ENCODE data around the gene LGALSL. TPM values are rescaled to one million over a fixed set of nuclear protein-coding genes. Genes with fewer than 3 reads are reported as not detected.

Gene LGALSL
- total RNA-seq, 1 donor from 2014 or later, result 0.73 TPM

DNA sequence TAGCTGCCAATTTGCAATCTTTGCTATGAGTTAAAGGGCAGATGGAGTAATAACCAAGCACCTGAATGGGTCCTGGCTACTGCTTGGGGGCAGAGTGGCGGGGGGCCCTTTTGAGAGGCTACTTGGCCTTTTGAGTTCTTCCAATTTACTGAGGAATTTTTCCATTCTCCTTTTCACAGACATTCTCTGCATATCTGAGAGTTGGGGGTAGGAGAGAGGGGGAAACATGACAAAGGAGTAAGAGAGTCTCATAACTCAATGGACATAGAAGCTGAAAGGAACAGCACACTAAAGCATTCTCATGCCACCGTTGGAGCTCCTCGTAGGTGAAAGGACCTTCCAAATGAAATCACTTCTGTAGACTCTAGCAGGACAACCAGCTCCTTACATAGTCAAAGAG, 16.1 kb downstream of the LGALSL start:
- intact Hi-C loops (cut with micrococcal nuclease), result no loop called here

- intact Hi-C loops (cut with micrococcal nuclease), result no loop called here
These were observed 16.9 kb downstream of the LGALSL start for GRCh38 chr2:64470766-64471295.

DNA sequence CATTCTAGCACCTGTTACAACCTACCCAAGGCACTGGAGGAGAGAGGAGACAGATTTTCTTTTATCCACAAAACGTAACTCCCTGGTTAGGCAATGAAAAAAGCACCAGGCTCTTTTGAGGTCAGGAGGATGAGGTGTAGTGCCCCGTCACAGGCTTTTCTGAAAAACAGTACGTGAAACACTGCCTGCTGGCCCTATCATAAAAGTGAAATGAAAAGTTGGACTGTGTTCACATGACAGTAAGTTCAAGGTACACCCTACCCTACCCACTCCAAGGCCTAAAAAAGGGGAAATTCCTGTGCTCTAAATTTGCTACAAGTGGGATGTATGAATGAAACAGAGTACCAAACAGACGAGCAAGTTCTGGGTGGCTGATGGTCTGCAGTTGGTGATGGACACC, 17.6 kb downstream of the LGALSL start:
- intact Hi-C loops (cut with micrococcal nuclease), result no loop called here

DNA sequence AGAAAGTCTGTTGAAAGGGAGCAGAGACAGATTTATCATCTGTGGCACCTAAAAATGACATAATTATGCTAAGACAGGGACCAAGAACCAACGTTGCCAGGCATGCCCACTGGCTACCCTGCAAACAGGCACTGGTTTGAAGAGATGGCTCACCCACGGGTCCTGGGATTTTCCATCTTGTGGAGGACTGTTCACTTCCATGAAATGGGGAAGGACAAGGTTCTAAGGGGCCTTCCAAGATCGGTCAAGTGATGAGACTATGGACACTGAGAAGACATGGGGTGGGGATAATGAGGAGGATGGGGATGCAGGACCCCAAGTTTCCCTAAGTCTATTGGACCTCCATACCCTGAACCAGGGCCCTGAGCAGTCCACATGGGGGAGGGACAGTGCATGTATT, 18.9 kb downstream of the LGALSL start:
- intact Hi-C loops (cut with micrococcal nuclease), result no loop called here

DNA sequence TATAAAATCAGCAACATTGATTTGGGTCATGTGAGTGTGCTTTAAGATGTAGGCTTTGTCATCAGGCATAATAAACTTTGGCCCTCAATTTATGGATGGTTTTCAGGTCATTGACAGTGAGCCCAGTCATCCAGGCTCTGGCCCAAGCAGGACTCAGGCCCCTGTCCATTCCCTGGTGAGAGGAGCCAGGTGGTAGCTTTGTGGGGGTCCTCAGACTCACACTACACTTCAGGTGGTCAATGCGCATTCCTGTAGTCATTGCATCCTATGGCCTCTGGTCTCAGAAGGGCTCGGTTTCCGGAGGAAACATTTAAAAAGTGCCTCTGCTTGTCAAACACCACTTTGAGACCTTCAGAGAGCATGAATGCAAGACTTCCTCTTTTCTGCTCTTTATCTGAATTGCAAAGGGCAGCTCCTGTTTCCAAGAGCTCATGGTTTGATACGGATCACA, 20.2 kb downstream of the LGALSL start:
- intact Hi-C loops (cut with micrococcal nuclease), result no loop called here

- intact Hi-C loops (cut with micrococcal nuclease), result no loop called here
These were observed 20.7 kb downstream of the LGALSL start for GRCh38 chr2:64474636-64475035.

DNA sequence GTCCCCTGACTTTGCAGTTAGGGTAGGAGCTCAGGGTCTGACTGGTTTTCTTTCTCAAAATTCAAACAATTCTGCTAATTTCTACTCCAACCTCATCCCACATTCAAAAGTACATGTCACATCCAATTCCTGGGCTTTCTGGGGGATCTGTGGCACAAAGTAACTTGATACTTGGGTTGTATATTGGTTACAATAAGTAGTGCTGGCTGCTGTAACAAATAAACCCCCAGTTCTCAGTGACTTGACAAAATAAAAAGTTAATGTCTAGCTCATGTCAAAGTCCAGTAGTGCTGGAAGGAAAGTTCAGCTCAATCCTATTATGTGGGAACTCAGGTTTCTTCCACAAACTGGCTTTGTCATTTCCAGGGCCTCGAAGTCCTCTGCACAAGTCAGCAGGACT, 23.1 kb downstream of the LGALSL start:
- intact Hi-C loops (cut with micrococcal nuclease), result no loop called here

DNA sequence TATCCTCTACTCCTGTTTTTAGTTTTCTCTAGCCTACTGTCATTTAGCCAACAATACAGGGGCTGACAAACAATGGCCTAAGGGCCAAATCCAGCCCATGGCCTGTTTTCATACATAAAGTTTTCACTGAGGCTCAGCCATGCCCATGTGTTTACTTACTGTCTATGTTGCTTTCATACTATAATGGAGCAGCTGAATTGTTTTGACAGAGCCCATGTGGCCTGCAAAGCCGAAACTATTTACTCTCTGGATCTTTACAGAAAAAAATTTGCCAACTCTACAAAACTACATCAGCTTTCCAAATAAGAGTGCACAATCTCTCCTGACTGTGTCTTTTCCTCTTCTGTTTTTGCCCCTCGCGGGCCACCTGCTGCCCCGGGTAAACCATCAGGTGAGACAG, 24.0 kb downstream of the LGALSL start:
- intact Hi-C loops (cut with micrococcal nuclease), result no loop called here

- intact Hi-C loops (cut with micrococcal nuclease), result no loop called here
These were observed 24.7 kb downstream of the LGALSL start for GRCh38 chr2:64478502-64479230.

- intact Hi-C loops (cut with micrococcal nuclease), result no loop called here
These were observed 25.5 kb downstream of the LGALSL start for GRCh38 chr2:64479259-64480117.

DNA sequence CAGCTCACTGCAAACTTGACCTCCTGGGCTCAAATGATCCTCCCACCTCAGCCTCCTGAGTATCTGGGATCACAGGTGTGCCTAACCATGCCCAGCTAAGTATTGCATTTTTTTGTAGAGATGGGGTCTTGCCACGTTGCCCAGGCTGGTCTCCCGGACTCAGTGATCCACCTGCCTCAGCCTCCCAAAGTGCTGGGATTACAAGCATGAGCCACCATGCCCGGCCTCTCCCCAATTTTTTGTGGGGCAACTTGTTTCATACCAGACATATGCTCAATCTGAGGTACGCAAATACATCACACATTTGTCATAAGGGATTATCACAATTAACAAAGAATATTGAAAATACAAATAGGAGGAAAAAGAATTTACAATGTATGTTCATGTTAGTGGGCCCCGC, 27.7 kb downstream of the LGALSL start:
- intact Hi-C loops (cut with micrococcal nuclease), result no loop called here

DNA sequence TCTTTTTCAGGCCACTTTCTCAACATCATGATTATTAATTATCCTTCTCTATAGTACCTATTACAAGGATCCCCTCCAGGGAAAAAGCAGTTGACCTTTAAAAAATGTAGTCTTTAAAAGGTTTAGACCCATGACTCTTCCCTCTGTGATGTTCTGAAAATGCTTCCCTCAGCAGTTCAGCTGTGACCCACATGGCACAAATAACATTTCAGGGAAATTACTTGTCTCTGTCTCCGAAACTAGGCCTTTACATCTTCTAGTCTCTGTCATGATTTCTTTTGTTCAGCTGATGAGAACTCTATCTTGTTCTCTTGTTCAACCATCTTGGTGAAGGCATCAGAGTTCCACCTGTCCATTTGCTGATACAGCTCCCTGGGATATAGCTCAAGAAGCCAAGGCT, 28.3 kb downstream of the LGALSL start:
- intact Hi-C loops (cut with micrococcal nuclease), result no loop called here

DNA sequence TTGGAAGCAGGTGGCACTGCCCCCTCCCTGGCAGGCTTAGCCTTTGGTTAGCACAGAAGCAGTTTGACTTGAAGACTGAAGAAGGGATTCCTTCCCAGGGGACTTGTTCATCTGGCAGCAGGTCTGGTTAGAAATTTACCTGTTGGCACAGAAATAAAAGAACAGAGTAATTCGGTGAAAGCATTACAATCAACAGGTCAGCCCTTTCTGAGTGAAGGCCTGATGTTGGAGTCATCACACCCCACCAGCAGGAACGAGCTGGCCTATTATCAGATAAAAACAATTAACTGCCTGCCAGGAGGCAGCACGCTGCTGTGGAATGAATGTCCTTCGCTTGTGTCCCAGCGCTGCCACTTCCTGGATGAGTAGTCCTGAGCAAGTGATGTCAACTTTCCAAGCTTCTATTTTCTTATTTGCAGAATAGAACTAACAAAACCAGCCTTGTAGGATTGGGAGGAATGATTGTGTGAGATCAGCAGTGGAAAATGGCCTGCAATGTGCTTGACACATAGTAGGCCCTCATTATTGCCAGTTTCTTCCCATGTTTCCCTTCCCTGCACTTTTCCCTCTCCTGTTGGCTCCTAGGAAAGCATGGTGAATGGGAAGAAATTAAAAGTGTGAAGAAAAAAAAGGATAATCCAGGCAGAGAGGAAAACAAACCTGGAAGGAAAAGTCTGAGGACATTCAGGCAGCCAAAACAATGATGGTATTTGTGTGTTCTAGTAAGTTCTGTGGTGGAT, 29.0 kb downstream of the LGALSL start:
- intact Hi-C loops (cut with micrococcal nuclease), result no loop called here

- intact Hi-C loops (cut with micrococcal nuclease), result no loop called here
These were observed 31.4 kb downstream of the LGALSL start for GRCh38 chr2:64485331-64485730.

GRCh38 chr2:64485961-64486360, 32.0 kb downstream of the LGALSL start:
- intact Hi-C loops (cut with micrococcal nuclease), result no loop called here

DNA sequence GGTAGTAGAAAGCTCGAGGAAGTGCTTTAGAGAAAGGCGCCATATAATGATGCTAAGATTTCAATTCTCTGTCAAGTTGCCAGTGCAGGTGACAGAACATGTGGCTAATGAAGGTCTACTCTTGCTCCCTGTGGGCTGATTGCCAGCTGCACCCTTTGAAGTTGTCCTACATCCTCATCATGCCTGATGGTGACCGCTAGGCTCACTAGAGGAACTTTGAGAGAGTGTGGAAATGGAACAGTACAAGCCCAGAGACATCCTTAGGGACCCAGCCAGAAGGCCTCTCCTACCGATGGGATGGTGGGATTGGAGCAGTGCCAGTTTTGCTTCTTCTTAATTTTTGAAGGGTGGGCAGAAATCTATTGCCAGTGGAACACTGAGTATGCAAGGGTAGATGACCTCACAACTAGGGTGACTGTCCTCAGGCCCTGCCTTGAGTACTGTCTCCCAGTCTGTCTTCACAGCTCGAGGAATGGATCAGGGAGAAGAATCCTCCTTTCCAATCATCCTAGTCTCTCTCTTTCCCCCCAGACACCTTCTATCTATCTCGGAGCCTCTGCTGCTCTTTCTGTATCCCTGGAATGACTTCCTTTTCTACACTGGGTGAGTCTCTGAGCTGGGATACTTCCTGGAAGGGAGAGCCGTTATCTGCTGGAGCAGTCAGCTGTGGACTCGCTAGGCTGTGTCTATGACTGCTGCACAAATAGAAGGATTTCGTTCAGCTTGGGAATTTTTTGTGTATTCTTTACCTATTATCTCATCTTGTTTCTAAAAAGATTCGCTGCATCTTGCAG, 33.5 kb downstream of the LGALSL start:
- intact Hi-C loops (cut with micrococcal nuclease), result loop anchor here (1.0 kb wide), 2 partner anchors 156 to 438 kb away; no protein-coding TSS in a partner anchor

DNA sequence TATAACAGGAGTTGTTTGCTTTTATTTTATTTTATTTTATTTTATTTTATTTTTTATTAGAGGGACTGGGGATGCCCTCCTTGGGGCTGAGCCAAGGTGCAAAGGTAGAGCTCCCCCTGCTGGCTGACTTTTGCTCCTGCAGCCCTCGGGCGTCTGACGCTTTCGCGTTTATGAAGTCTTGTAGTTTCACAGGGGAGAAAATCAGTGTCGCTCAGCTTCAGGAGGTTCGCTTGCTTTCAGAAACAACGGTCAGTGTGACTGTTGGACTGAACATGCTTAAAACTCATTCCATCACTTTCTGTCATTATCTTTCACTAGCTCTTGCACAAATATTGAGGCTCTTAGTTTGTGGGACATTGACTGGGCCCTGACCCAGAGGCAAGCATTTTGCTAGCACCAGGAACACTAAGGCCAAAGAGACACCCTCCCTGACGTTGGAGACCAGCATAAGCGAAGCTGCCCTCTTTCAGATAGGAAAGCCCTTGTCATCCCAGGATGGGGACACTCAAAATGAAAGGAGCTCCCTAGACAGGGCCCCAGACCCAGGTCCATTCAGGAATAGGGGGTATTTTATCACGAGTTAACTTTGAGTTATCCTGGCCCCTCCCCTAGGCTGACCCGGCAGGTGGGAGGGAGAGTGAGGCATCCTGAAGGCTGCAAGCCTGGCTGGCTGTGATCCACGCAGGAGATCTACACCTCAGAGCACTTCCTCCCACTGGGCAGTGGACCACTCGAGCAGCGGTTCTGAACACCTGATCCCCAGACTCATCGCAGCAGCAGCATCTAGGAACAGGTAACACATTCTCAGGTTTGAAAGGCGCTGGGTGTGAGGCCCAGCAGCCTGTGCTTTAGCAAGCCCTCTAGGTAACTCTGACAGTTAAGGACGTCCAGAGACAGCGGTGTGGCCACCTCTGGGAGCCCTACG, 34.4 kb downstream of the LGALSL start:
- intact Hi-C loops (cut with micrococcal nuclease), result loop anchor here (1.0 kb wide), 2 partner anchors 157 to 439 kb away; no protein-coding TSS in a partner anchor

DNA sequence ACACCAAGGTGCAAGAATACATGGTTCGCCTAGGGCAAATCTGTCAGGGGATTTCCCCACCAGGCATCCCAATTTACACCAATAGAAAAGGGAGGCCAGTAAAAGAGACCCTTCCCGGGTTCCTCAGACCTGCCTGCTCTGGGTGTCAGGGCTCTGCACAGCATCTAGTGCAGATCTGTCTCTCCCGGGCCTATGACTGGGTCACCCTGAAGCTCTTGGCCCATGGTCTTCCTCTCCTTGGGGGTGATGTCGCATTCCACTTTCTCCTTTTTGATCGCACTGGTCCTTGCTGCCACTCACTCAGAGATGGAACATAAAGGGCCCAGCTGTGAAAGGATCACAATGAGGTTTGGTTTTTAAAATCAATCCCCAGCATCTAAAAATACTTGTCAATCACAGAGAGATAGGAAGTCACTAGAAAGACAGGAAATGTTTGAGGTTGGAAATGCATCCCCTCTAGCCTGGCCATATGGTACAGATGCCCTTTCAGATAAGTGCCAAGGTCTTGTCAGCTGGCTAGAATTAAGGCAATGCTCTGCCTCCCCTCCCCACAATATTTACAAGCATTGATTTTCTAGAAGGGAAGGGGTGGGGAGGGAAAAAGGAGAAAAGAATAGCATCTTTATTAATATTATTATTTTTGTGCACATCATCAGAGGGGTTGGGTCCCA, 35.3 kb downstream of the LGALSL start:
- intact Hi-C loops (cut with micrococcal nuclease), result no loop called here

DNA sequence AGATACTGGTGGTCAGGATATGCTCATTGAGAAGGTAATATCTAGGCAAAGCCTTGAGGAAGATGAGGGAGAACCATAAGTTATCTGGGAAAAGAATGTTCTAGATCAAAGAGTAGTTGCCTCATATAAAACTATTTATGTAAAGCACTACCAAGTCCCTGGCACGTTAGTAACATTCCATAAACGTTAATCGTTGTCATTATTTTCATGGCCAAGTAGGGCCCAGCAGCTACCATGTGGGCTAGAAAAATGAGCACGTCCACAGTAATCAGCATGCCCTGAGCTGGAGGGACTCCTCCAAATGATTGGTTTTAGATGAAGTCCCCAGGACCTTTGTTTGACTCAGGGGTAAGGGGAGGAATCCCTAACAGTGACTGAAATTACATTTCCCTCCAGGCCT, 37.5 kb downstream of the LGALSL start:
- intact Hi-C loops (cut with micrococcal nuclease), result no loop called here

Data from T-helper 2 cell treated with Interferon-gamma antibody and Interleukin-4, amounts not matched to agents 100 ng/mL and 5 ng/mL, for 36 hours (primary cell).